RWPE2 (cell line): ENCODE results near the gene SLBP.
A peak's percentile ranks its signal among the peaks of the same experiment; 100 is the strongest.

ENCODE experiments used
- ATAC-seq: fragments of 200-7000 bp; cut with Tn5 transposase; 3 replicates; pipeline ENCODE4 v1.9.1; 2021; ENCODE audit warnings: low read depth
- DNase-seq: peaks from one replicate; pipeline ENCODE4 v3.0.0-alpha.2; 2020; ENCODE audit warnings: low spot score
- H3K27ac ChIP-seq: fragments of 450-650 bp; 2 replicates; pipeline ENCODE4 v1.5.1; 2017; ENCODE audit warnings: mild to moderate bottlenecking; ENCODE audit not compliant: poor library complexity, severe bottlenecking
- H3K27me3 ChIP-seq: fragments of 250-450 bp; sonication (Bioruptor Pico); 2 replicates; pipeline ENCODE4 v1.5.1; 2021; ENCODE audit warnings: mild to moderate bottlenecking, moderate library complexity; ENCODE audit not compliant: insufficient read depth, poor library complexity, severe bottlenecking
- H3K36me3 ChIP-seq: fragments of 250-450 bp; sonication (Bioruptor Pico); 2 replicates; pipeline ENCODE4 v1.5.1; 2020; ENCODE audit warnings: low read depth, mild to moderate bottlenecking, moderate library complexity
- H3K4me1 ChIP-seq: fragments of 250-450 bp; sonication (Bioruptor Pico); 2 replicates; pipeline ENCODE4 v1.5.1; 2021; ENCODE audit warnings: mild to moderate bottlenecking, moderate library complexity; ENCODE audit not compliant: insufficient read depth, poor library complexity, severe bottlenecking
- H3K4me3 ChIP-seq: fragments of 250-450 bp; sonication (Bioruptor Pico); 2 replicates; pipeline ENCODE4 v1.5.1; 2021; ENCODE audit warnings: mild to moderate bottlenecking, moderate library complexity; ENCODE audit not compliant: severe bottlenecking
- H3K9me3 ChIP-seq: fragments of 250-450 bp; sonication (Bioruptor Pico); 2 replicates; pipeline ENCODE4 v1.5.1; 2021; ENCODE audit warnings: mild to moderate bottlenecking, moderate library complexity; ENCODE audit not compliant: severe bottlenecking
- CTCF ChIP-seq: fragments of 450-650 bp; IDR thresholded peaks from one replicate; pipeline ENCODE4 v1.5.1; 2017; ENCODE audit warnings: mild to moderate bottlenecking, moderate library complexity; ENCODE audit not compliant: poor library complexity, severe bottlenecking

SLBP gene

DNA sequence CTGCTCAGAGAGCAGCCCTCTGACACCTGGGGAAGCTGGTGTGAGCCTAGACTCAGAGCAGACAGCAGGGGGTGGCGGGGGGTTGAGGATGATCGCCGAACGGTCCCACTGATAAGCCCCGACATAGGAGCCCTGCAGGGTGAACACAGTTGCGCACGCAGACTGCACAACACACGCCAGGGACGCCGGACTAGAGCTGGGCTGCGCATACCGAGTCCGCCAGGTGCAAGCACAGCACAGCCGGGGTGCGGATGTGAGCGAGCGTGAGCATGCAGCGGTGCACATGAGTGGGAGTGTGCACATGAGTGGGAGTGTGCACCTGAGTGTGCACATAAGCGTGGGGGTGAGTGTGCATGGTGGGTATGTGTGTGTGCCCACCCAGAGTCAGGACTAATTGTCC is 64.7 kb downstream of the SLBP start:
- no peak for TF ChIP-seq CTCF
- H3K27me3 ChIP-seq, result no peaks in the 10 kb centered on the region
- no peak overlapping the region for H3K27ac ChIP-seq
- ATAC-seq (no peak), DNase-seq (peak; percentile 49)
- H3K9me3 ChIP-seq, result no peaks in the 10 kb centered on the region
- no peak overlapping the region for H3K4me3 ChIP-seq
- no peaks in the 10 kb centered on the region for H3K36me3 ChIP-seq
- H3K4me1 ChIP-seq, result no peaks in the 10 kb centered on the region

DNA sequence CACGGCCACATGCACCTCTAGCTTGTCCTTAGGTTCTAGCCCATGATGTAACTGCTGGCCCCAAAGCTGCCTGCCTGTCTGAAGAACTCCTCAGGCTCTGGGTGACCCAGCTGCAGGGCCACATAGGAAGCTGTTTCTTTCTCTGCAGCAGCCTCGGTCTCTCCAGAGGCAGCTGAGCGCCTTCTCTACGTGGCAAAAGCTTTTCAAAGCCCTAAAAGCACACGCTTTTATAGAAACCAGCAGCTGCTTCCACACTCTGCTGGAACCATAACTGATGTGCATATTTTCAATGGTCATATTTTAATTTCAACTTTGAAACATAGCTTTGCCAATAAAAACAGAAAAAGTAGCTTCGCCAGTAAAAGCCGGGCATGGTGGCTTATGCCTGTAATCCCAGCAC is 65.4 kb downstream of the SLBP start:
- Histone ChIP-seq H3K27ac (no peak overlapping the region), H3K27me3 (no peaks in the 10 kb centered on the region), H3K9me3 (no peaks in the 10 kb centered on the region), H3K4me3 (no peak overlapping the region), H3K4me1 (no peaks in the 10 kb centered on the region), H3K36me3 (no peaks in the 10 kb centered on the region)
- DNase-seq, result no peak
- no peak for ATAC-seq
- no peak for TF ChIP-seq CTCF

DNA sequence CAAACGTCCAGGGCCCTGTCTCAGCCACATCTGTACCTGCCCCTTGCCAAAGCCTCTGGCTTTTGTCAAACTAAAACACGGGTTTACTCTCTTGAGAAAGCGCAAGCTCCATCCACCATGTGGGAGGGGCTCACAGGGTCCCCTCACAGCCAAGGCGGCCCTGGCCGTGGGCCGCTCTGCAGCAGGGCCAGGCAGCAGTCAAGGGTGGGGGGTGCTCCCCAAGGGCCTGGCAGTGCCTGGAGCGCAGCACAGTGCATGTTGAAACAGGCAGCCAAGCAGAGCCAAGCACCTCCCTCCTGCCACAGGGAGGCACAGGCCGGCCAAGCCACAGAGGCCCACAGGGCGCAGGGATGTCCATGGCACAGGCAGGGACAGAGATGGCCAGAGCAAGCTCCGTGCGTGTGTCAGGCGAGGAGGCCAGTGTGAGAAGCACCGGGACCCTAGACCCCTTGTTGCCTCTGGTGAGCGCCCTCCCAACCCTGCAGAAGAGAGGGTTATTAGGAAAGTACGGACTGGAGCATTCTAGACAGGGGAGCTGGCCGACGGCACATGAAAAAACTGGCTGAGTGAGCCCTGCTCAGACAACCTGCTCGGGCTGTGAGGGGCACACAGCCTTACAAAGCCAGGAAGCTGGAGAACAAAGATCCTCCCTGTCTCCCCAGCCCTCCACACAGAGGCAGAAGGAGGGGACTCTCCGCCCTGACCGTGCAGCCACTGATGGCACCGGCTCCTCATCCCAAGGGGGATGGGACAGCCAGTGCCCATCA is 67.0 kb downstream of the SLBP start:
- Histone ChIP-seq H3K4me3 (no peak overlapping the region), H3K36me3 (no peaks in the 10 kb centered on the region), H3K27ac (no peak overlapping the region), H3K27me3 (no peaks in the 10 kb centered on the region), H3K4me1 (no peaks in the 10 kb centered on the region), H3K9me3 (no peaks in the 10 kb centered on the region)
- TF ChIP-seq CTCF, result no peak
- DNase-seq (no peak), ATAC-seq (peak; percentile 90)

DNA sequence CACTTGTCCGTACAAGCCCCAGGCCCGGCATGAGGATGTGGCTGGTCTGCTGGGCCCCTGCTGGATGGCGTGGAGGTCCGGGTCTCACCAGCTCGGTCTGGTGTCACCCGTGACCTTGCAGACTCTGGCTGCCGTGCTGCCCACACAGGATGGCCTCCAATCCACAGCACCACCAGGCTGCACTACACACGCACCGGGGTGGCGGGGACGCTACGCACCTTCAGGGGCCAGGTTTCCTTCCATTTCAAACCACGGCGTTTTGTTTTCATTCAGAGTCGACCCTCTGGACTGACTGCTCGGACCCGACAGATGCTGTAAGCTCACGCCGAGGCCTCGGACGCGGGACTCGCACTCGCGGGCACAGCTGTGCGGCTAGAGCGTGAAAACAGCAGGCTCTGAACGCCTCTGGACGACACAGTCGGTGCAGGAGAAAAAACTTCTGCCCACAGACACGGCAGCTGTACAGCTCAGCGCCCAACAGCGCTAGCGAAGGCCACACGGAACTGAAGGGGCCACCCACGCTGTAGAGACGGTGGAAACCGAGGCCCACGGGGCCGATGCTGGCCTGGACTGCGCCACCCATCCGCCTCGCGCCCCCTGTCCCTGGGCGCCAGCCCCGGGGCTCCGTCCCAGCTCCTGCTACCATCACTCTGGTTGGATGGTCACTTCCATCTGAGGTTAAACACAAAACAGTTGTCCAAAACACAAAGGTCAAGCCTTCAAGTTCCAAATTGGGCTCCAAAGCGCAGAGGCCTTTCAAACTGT is 68.0 kb downstream of the SLBP start:
- no peaks in the 10 kb centered on the region for H3K27me3 ChIP-seq
- H3K9me3 ChIP-seq, result no peaks in the 10 kb centered on the region
- no peaks in the 10 kb centered on the region for H3K4me1 ChIP-seq
- no peak for ATAC-seq
- no peak overlapping the region for H3K4me3 ChIP-seq
- no peak for TF ChIP-seq CTCF
- no peaks in the 10 kb centered on the region for H3K36me3 ChIP-seq
- no peak overlapping the region for H3K27ac ChIP-seq
- DNase-seq, result no peak
